HG02973 (cell line): ENCODE data around the gene B3GALT4.
"Not testable (repeated sequence)": the region's sequence is repeated elsewhere in the genome, so short reads cannot be mapped to it uniquely, and the experiment has no call there.

Source experiments
- ATAC-seq: cut with Tn5 transposase; IDR thresholded peaks from one replicate; pipeline ENCODE4 v1.9.1; 2021; ENCODE audit warnings: moderate library complexity; ENCODE audit not compliant: unreplicated experiment

The B3GALT4 gene

GRCh38 chr6:33276864-33277662, at the start of gene B3GALT4:
Gene B3GALT4, plus strand, starts transcription at chr6:33277123. Its CDS starts 297 bp downstream, at chr6:33277420.
- no peak for ATAC-seq

- no peak for ATAC-seq
Measured at GRCh38 chr6:33235221-33235634, 41.7 kb upstream of the B3GALT4 start.

- ATAC-seq: no peak
Measured at GRCh38 chr6:33236328-33236727, 40.6 kb upstream of the B3GALT4 start.

GRCh38 chr6:33236852-33237251, 40.1 kb upstream of the B3GALT4 start:
- ATAC-seq: no peak

- ATAC-seq: no peak
Measured at GRCh38 chr6:33237741-33238140, 39.2 kb upstream of the B3GALT4 start.

- no peak for ATAC-seq
Measured at GRCh38 chr6:33241968-33242367, 35.0 kb upstream of the B3GALT4 start.

GRCh38 chr6:33243476-33243875, 33.4 kb upstream of the B3GALT4 start:
- ATAC-seq: no peak

GRCh38 chr6:33247977-33248642, 28.8 kb upstream of the B3GALT4 start:
- peak; percentile 35 for ATAC-seq

- peak; percentile 8 for ATAC-seq
Measured at GRCh38 chr6:33248643-33248931, 28.3 kb upstream of the B3GALT4 start.

- peak; percentile 83 for ATAC-seq
Measured at GRCh38 chr6:33248932-33249731, 27.8 kb upstream of the B3GALT4 start.

- ATAC-seq: no peak
Measured at GRCh38 chr6:33249732-33250630, 26.9 kb upstream of the B3GALT4 start.

GRCh38 chr6:33250731-33251130, 26.2 kb upstream of the B3GALT4 start:
- ATAC-seq: no peak

- no peak for ATAC-seq
Measured at GRCh38 chr6:33251395-33252012, 25.4 kb upstream of the B3GALT4 start.

- no peak for ATAC-seq
Measured at GRCh38 chr6:33252759-33253158, 24.2 kb upstream of the B3GALT4 start.

GRCh38 chr6:33254591-33254990, 22.3 kb upstream of the B3GALT4 start:
- ATAC-seq: no peak

- ATAC-seq: no peak
Measured at GRCh38 chr6:33259032-33259431, 17.9 kb upstream of the B3GALT4 start.

GRCh38 chr6:33262490-33262889, 14.4 kb upstream of the B3GALT4 start:
- ATAC-seq: not testable (repeated sequence)

GRCh38 chr6:33264015-33264414, 12.9 kb upstream of the B3GALT4 start:
- no peak for ATAC-seq

GRCh38 chr6:33271117-33271467, 5.8 kb upstream of the B3GALT4 start:
- ATAC-seq: no peak
